HFF-Myc (cell line): ENCODE data around the gene CCDC188.

Experiments used
- DNase-seq: peaks from one replicate; pipeline ENCODE4 v3.0.0-alpha.2; 2011; ENCODE audit warnings: low read depth; ENCODE audit errors: extremely low read depth
- H3K4me3 ChIP-seq: replicated peaks from 2 replicates; pipeline ENCODE4 v1.5.1; 2011; ENCODE audit warnings: low read depth, mild to moderate bottlenecking, control low read depth, low read length
- CTCF ChIP-seq: IDR thresholded peaks from 2 replicates; pipeline ENCODE4 v1.5.1; 2012; ENCODE audit warnings: mild to moderate bottlenecking, low read depth, low read length, control low read depth; ENCODE audit errors: missing control alignments

Gene CCDC188

GRCh38 chr22:20132686-20133246, 18.1 kb downstream of the CCDC188 start:
- DNase-seq = no peak
- H3K4me3 ChIP-seq = peak overlapping the region; percentile 78
- TF ChIP-seq CTCF = no peak

DNA sequence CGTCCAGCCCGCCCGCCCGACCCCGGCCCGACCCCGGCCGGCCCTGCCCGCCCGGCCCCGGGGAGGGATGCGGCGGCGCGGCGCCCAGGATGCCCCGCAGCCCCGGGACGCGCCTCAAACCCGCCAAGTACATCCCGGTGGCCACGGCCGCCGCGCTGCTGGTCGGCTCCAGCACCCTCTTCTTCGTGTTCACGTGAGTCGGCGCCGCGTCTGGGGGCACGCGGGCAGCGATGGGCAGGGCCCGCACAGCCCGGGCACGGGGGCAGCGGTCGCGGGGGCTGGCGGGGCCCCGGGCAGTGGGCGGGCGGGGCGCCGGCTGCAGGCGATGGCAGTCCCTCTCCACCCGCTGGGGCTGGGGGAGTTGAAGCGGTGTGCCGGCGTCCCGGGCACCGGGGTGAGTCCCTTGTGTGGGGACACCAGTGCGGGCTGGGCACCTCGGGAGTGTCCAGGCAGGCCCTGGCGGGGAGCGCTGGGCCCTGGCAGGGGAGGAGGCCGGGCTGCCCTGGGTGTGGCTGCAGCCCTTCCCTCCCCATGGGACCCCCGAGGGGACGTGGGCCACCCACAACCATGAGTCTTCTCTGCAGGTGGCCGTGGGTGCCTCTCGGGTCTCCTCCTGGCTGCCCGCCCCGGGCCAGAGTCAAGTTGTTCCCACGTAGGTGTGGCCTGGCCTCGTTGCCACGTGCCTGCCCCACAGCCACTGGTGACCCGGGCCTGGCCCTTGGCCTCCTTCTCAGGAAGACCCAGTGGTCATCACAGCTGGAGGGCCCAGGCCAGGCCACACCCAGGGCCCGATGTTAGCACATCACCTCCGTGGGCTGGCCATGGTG, 18.8 kb downstream of the CCDC188 start:
- peak overlapping the region; percentile 78 for H3K4me3 ChIP-seq
- TF ChIP-seq CTCF = no peak
- DNase-seq = no peak

DNA sequence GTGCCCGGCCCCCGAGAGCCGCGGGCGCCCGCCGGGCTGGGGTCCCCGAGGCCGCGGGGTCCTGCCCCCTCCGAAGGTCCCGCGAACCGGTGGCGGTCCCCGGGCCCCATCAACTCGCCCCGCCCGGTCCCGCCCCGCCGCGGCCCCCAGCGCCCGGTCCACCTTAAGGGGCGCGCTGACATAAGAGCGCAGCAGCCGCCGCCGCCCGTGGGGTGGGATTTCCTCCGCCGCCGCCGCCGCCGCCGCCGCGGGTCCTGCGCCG, 19.3 kb downstream of the CCDC188 start, which contains the start of gene ZDHHC8:
Gene ZDHHC8, plus strand, starts transcription at position 208 of the 262 bp plus-strand sequence. CDS start 144 bp downstream, outside the sequence.
- H3K4me3 ChIP-seq = peak within 1 kb of the TSS; percentile 78
- no peak for TF ChIP-seq CTCF
- DNase-seq = no peak

- H3K4me3 ChIP-seq = peak overlapping the region; percentile 60
- no peak for TF ChIP-seq CTCF
- no peak for DNase-seq
Observed at GRCh38 chr22:20130731-20131596, 19.9 kb downstream of the CCDC188 start.

DNA sequence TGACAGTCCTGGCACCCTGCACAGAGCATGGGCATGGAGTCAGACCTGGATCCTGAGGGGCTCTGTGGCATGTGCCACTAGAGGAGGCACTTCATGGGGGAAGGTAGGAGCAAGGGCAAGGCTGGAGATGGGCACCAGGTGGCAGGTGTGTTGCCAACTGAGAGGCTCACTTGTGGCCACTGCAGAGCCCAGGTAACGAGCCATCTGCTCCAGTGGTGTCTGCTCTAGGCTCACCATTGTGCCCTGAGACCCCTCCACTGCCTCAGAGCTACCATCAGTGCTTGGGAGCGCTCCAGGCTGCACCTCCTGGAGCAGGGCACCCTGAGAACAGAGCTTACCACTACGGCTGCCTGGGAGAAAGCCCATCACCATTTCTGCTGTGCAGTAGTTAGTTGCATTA, 20.5 kb downstream of the CCDC188 start:
- DNase-seq = no peak
- TF ChIP-seq CTCF = no peak
- no peak overlapping the region; the same call in 1 of the 2 replicates for H3K4me3 ChIP-seq

GRCh38 chr22:20129747-20130014, 21.2 kb downstream of the CCDC188 start:
- TF ChIP-seq CTCF = no peak
- DNase-seq = no peak
- no peak overlapping the region for H3K4me3 ChIP-seq
